Measurements from ENCODE around the gene TBX5.

TBX5 gene

GRCh38 chr12:114420182-114420943 lies 14.4 kb upstream of the TBX5 start:
- Histone ChIP-seq H3K36me3 (replicated peaks) (no peaks in the 10 kb centered on the region), H3K27ac (no peak overlapping the region), H3K27me3 (replicated peaks) (peaks cover 4% of the 10 kb centered on the region), H3K4me3 (ENCODE audit: low read depth, low read length) (no peak overlapping the region)
- in situ Hi-C loops (cut with HindIII; ENCODE audit: low pct_ligation_motif_present, low sequenced_read_pairs): no loop called here
- DNase-seq: no peak
- no peak for TF ChIP-seq CTCF (IDR thresholded peaks at IDR 0.05; ENCODE audit: low read depth, low read length, missing control alignments)

GRCh38 chr12:114416028-114416427 lies 10.1 kb upstream of the TBX5 start:
- Histone ChIP-seq H3K27ac (no peak overlapping the region), H3K4me3 (ENCODE audit: low read depth, low read length) (no peak overlapping the region), H3K36me3 (replicated peaks) (no peaks in the 10 kb centered on the region), H3K27me3 (replicated peaks) (peaks cover 42% of the 10 kb centered on the region)
- in situ Hi-C loops (cut with HindIII; ENCODE audit: low pct_ligation_motif_present, low sequenced_read_pairs): no loop called here
- no peak for TF ChIP-seq CTCF (IDR thresholded peaks at IDR 0.05; ENCODE audit: low read depth, low read length, missing control alignments)
- DNase-seq: no peak

- in situ Hi-C loops (cut with HindIII; ENCODE audit: low pct_ligation_motif_present, low sequenced_read_pairs): no loop called here
- TF ChIP-seq CTCF (IDR thresholded peaks at IDR 0.05; ENCODE audit: low read depth, low read length, missing control alignments): no peak
- no peak overlapping the region for H3K4me3 ChIP-seq (ENCODE audit: low read depth, low read length)
- H3K27me3 ChIP-seq (replicated peaks): peaks cover 47% of the 10 kb centered on the region
- no peak overlapping the region for H3K27ac ChIP-seq
- DNase-seq: no peak
- no peaks in the 10 kb centered on the region for H3K36me3 ChIP-seq (replicated peaks)
These were observed 9.6 kb upstream of the TBX5 start for GRCh38 chr12:114415525-114415868.

GRCh38 chr12:114414866-114415524 lies 9.1 kb upstream of the TBX5 start:
- Histone ChIP-seq H3K36me3 (replicated peaks) (no peaks in the 10 kb centered on the region), H3K27ac (no peak overlapping the region), H3K27me3 (replicated peaks) (peaks cover 52% of the 10 kb centered on the region), H3K4me3 (ENCODE audit: low read depth, low read length) (no peak overlapping the region)
- in situ Hi-C loops (cut with HindIII; ENCODE audit: low pct_ligation_motif_present, low sequenced_read_pairs): no loop called here
- TF ChIP-seq CTCF (IDR thresholded peaks at IDR 0.05; ENCODE audit: low read depth, low read length, missing control alignments): no peak
- no peak for DNase-seq

- in situ Hi-C loops (cut with HindIII; ENCODE audit: low pct_ligation_motif_present, low sequenced_read_pairs): no loop called here
- Histone ChIP-seq H3K27ac (no peak overlapping the region), H3K27me3 (replicated peaks) (peaks cover 60% of the 10 kb centered on the region), H3K4me3 (ENCODE audit: low read depth, low read length) (no peak overlapping the region), H3K36me3 (replicated peaks) (no peaks in the 10 kb centered on the region)
- no peak for TF ChIP-seq CTCF (IDR thresholded peaks at IDR 0.05; ENCODE audit: low read depth, low read length, missing control alignments)
- DNase-seq: no peak
These were observed 8.3 kb upstream of the TBX5 start for GRCh38 chr12:114414031-114414865.

All from brain microvascular endothelial cell (primary cell).